GM15510 (cell line): ENCODE measurements around the gene ABHD1.

Experiments
- POLR2A ChIP-seq: IDR thresholded peaks from 3 replicates; pipeline ENCODE4 v1.6.1; 2011; ENCODE audit warnings: borderline replicate concordance; ENCODE audit not compliant: insufficient read length; ENCODE audit errors: extremely low read depth

Gene ABHD1

DNA sequence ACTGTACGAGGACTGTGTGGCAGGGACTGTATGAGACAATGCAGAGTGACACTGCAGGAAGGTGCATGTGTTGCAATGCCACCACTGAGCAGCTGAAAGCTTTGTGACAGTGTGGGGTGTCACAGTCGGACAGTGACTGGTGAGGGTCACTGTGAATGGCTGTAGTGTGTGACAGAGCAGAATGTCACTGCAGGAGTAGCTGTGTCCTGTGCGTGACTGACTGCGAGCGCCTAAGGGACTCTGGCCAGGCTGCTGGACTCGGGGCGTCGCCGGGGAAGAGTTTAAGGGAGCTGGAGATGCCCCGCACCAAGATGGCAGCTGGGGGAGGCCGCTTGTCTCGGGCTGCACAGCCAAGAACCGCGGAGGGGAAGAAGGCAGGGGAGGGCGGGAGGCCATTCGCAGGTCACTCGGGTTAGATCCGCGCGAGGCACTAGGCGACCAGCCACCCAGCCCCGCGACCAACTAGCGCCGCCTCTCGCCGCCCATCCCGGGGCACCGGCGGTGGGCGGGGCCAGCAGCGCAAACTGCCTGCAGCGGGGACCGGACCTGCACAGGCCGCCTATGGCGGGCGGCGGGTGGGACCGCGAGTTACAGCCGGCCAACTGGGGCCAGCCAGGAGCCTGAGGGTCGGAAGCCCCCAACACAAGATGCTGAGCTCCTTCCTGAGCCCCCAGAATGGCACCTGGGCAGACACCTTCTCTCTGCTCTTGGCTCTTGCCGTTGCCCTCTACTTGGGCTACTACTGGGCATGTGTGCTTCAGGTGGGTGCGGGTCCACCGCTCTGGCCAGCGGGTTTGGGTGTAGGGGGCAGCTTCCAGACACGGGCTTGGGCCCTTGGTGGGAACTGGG, at the start of gene ABHD1:
ABHD1 (plus strand) TSS at position 514 of the 849 bp plus-strand sequence; CDS start at position 648, 134 bp downstream.
- peak; percentile 29 for TF ChIP-seq POLR2A

DNA sequence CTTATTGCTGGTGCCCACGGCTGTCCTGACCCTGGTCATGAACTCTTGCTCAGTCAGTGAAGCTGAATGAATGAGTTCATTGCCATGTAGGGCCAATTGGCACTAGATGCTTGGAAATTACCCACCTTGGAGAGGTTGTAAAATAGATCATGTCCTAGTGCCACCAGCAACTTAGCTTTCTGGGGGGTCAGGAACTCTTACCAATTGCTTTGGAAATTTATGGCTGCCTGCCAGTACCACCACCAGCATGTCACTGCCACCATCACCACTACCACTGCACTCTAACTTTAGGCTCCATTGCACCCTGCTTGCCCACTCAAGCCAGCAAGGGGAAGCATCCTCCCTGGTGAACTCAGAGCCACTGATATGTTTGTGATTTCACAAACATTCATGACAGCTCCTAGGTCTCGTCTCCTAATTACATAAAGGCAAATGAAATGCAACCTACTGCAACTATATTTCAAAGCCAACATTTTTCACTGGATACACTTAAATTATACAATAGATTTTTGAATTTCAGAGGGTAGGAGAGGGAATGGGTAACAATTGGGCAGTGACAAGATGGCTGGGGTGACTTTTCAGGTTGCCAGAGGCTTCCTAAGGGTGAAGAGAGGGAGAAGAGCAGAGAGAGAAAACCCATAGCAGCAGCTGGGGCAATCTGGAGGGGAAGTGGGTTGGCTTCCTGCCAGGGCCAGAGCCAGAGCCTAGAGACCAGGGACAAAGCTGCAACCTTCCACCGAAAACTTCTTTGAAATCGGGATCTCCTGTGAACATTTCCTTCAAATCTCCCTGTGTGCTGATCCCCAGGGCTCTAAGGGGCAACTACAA, 48.7 kb upstream of the ABHD1 start:
- no peak for TF ChIP-seq POLR2A

DNA sequence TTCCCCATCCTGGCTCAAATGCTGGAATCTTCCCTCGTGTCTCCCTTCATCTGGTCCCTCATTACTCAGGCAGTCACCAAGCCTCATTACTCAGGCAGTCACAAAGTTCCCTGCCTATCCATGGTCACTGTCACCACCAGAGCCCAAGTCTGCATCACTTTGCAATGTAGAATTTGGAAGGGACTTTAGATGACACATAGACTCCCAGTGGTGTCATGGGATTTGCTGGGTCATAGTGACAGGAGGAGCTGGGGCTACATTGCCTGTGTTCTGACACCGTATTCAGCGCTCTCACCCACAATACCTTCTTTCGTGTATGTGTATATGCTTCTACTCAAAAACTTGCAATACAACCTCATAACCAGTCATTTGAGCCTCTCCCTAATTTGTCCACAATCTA, 47.3 kb upstream of the ABHD1 start:
- TF ChIP-seq POLR2A, result no peak

DNA sequence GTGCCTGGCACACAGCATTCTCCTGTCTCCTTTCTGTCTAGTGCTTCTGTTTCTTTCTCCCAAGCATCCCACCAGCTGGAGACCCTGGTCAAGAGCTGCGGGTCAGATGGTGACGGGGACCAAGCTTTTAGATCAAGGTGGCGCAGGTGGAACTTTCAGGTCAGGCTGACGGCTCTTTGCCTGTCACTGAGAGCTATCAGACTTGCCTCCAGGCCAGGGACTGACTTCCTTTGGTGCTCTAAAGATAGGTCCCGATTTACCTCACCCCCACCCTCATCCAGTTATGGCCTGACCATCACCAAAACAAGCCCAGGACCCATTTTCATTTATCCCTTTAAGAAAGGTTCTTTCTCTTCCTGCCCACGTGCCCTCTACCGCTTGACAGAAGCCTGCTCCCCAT, 46.4 kb upstream of the ABHD1 start:
- TF ChIP-seq POLR2A, result no peak

DNA sequence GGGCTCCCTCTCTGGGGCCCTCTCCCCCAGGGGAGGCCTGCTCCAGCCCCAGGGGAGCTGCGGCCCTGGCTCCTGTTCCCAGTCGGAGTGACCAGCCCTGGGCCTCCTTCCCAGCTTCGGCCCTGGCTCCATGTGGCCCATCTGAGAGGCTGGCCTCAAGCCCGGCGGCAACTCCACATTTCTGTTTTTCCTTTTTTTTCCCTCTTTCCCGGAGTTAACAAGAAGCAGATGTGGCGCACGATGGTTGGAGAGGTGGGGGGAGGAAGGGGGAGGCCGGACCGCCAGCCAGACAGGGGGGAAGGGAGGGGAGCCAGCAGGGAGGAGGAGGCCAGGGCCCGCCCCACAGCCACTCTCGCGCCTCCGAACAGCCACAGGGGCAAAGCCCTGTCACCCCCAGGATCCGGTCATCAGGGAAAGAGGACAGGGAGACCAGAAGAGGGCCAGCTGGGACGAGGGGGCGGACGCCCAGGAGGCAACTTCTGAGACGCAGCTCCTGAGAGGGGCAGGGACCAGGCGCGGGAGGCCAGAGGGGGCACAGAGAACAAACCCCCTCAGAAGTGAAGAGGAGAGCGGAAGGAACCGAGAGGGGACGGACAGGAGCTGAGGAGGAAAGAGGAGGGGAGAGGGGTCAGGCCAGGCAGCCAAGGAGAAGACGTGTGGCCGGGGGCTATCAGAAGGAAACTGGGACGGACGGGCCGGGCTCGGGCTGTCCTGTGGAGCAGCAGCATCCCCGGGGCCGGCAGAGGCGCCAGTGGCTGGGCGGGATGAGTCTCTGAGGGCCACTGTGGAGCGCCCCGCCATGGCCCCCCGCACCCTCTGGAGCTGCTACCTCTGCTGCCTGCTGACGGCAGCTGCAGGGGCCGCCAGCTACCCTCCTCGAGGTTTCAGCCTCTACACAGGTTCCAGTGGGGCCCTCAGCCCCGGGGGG, 45.1 kb upstream of the ABHD1 start, which contains the start of gene EMILIN1:
EMILIN1 (plus strand) TSS at position 349 of the 928 bp plus-strand sequence; CDS start at position 800, 451 bp downstream.
- no peak for TF ChIP-seq POLR2A

DNA sequence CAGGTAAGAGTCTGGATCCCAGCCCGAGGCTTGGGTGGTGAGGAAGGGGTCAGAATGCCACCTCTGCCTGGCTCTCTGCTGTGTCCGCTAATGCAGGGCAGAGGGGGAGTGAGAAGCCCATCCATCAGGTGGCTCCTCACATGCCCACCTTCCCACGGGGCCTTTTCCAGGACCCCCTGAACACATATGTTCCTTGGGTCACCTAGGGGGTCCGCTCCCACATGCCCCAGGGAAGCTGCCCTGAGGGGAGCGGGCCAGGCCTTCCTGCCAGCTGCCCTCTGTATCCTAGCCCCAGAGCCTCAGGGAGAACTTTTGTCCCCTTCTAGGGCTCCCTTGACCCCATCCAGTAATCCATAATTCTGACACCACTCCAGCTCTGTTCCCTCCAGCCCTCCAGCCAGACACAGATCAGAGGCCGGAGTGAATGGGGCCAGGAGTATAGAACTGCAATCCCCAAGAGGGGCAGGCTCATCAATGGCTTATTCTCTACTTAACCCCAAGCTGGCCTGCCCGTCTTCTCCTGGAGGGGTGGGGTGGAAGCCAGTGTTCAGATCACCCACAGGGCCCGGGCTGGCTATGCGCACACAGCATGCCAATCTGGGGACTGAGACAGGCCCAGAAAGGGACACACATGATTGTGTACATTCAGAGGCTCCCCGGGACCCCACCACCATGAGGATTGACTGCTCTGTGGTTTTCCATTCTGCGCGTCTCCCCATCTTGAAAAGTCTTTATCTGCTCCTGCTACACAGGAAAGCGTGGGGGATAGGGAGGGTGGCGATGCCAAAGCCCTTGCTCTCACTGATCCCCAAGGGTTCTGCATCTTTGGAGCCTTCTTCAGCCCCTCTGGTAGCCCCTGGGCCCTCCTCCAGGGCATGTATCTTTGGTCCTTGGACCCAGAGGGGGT, 44.1 kb upstream of the ABHD1 start:
- no peak for TF ChIP-seq POLR2A

DNA sequence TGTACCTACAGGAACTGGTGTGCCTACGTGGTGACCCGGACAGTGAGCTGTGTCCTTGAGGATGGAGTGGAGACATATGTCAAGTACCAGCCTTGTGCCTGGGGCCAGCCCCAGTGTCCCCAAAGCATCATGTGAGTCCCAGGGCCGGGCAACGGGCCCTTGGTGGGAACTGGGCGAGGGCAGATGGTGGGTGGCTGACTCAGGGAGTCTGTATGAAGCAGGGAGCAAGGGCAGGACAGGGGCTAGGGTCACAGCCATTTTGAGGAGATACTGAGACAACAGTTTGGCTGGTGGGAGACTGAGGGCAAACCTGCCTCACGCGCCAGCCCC, 43.5 kb upstream of the ABHD1 start:
- TF ChIP-seq POLR2A, result no peak

DNA sequence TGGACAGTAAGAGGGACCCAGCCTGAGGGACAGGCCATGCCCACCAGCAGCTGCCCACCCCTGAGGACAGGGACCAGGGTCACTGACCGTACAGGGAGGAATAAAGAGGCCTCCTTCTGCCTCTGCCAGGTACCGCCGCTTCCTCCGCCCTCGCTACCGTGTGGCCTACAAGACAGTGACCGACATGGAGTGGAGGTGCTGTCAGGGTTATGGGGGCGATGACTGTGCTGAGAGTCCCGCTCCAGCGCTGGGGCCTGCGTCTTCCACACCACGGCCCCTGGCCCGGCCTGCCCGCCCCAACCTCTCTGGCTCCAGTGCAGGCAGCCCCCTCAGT, 43.0 kb upstream of the ABHD1 start:
- TF ChIP-seq POLR2A, result no peak

DNA sequence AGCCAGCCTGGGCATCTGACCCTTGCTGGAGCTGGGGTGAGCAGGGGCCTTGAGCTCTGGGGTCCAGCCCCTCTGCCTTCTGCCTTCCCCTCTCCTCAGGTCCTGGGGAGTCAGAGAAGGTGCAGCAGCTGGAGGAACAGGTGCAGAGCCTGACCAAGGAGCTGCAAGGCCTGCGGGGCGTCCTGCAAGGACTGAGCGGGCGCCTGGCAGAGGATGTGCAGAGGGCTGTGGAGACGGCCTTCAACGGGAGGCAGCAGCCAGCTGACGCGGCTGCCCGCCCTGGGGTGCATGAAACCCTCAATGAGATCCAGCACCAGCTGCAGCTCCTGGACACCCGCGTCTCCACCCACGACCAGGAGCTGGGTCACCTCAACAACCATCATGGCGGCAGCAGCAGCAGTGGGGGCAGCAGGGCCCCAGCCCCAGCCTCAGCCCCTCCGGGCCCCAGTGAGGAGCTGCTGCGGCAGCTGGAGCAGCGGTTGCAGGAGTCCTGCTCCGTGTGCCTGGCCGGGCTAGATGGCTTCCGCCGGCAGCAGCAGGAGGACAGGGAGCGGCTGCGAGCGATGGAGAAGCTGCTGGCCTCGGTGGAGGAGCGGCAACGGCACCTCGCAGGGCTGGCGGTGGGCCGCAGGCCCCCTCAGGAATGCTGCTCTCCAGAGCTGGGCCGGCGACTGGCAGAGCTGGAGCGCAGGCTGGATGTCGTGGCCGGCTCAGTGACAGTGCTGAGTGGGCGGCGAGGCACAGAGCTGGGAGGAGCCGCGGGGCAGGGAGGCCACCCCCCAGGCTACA, 41.4 kb upstream of the ABHD1 start:
- TF ChIP-seq POLR2A, result no peak

DNA sequence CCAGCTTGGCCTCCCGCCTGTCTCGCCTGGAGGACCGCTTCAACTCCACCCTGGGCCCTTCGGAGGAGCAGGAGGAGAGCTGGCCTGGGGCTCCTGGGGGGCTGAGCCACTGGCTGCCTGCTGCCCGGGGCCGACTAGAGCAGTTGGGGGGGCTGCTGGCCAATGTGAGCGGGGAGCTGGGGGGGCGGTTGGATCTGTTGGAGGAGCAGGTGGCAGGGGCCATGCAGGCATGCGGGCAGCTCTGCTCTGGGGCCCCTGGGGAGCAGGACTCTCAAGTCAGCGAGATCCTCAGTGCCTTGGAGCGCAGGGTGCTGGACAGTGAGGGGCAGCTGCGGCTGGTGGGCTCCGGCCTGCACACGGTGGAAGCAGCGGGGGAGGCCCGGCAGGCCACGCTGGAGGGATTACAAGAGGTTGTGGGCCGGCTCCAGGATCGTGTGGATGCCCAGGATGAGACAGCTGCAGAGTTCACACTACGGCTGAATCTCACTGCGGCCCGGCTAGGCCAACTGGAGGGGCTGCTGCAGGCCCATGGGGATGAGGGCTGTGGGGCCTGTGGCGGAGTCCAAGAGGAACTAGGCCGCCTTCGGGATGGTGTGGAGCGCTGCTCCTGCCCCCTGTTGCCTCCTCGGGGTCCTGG, 40.7 kb upstream of the ABHD1 start:
- TF ChIP-seq POLR2A, result no peak

DNA sequence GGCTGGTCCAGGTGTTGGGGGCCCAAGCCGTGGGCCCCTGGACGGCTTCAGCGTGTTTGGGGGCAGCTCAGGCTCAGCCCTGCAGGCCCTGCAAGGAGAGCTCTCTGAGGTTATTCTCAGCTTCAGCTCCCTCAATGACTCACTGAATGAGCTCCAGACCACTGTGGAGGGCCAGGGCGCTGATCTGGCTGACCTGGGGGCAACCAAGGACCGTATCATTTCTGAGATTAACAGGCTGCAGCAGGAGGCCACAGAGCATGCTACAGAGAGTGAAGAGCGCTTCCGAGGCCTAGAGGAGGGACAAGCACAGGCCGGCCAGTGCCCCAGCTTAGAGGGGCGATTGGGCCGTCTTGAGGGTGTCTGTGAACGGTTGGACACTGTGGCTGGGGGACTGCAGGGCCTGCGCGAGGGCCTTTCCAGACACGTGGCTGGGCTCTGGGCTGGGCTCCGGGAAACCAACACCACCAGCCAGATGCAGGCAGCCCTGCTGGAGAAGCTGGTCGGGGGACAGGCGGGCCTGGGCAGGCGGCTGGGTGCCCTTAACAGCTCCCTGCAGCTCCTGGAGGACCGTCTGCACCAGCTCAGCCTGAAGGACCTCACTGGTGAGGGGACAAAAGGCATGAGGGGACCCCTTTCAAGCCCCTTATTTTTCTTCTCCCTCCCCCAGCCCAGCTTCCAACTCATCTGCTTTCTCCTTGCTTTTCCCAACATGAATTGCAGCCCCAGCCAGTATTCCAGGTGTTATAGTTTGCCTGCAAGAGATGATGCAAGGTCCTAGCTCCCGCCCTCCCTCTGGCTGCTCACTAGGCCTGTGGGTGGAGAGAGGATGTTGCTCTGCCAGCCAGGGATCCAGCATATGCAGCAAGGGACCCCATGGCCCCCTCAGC, 40.0 kb upstream of the ABHD1 start:
- TF ChIP-seq POLR2A, result no peak

DNA sequence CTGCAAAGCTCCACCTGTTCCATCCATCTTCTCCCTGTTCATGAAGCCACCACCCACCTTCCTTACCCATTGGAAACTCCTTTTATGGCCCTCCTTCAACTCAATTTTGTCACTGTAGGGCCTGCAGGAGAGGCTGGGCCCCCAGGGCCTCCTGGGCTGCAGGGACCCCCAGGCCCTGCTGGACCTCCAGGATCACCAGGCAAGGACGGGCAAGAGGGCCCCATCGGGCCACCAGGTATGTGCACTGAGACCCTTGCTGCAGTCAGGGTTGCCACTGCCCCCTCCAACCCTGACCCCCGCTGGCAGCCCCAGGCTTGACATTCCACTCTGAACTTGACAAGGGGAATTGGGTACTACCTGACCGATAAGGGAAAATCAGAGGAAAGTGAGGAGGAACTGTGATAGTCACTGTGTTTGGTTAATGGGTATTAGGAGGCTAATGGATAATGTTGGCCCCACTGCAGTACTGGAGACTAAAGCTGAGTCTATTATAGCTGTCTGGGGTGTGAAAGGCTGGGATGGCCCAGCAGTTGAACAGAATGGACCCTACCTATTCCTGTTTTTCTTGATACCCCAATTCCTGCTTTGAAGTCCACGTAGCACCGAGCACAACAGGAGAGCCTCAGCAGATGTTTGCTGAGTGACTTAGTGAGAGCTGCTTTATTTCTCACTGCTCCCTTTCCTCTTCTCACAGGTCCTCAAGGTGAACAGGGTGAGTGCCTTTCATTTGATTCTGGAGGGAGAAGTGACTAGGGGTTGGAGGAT, 39.1 kb upstream of the ABHD1 start:
- TF ChIP-seq POLR2A, result no peak
